ENCODE data around the gene TMX3. TPM values are rescaled to one million over a fixed set of nuclear protein-coding genes. Genes with fewer than 3 reads are reported as not detected.

TMX3 gene
- total RNA-seq, 1 experiment from 2014 or later: 33.3 TPM

GRCh38 chr18:68694316-68694715 is 20.6 kb downstream of the TMX3 start (continued):
- no peak for TF ChIP-seq ZNF121 (CRISPR knock-in tag; IDR thresholded peaks at IDR 0.05)
- no peak for TF ChIP-seq ATF3 (CRISPR knock-in tag; conservative IDR thresholded peaks at IDR 0.05)
- TF ChIP-seq, protein P1, sequence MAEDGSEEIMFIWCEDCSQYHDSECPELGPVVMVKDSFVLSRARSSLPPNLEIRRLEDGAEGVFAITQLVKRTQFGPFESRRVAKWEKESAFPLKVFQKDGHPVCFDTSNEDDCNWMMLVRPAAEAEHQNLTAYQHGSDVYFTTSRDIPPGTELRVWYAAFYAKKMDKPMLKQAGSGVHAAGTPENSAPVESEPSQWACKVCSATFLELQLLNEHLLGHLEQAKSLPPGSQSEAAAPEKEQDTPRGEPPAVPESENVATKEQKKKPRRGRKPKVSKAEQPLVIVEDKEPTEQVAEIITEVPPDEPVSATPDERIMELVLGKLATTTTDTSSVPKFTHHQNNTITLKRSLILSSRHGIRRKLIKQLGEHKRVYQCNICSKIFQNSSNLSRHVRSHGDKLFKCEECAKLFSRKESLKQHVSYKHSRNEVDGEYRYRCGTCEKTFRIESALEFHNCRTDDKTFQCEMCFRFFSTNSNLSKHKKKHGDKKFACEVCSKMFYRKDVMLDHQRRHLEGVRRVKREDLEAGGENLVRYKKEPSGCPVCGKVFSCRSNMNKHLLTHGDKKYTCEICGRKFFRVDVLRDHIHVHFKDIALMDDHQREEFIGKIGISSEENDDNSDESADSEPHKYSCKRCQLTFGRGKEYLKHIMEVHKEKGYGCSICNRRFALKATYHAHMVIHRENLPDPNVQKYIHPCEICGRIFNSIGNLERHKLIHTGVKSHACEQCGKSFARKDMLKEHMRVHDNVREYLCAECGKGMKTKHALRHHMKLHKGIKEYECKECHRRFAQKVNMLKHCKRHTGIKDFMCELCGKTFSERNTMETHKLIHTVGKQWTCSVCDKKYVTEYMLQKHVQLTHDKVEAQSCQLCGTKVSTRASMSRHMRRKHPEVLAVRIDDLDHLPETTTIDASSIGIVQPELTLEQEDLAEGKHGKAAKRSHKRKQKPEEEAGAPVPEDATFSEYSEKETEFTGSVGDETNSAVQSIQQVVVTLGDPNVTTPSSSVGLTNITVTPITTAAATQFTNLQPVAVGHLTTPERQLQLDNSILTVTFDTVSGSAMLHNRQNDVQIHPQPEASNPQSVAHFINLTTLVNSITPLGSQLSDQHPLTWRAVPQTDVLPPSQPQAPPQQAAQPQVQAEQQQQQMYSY (CRISPR knock-in tag; IDR thresholded peaks at IDR 0.05): no peak
- no peak for TF ChIP-seq FOXK1 (CRISPR knock-in tag; IDR thresholded peaks at IDR 0.05)

DNA sequence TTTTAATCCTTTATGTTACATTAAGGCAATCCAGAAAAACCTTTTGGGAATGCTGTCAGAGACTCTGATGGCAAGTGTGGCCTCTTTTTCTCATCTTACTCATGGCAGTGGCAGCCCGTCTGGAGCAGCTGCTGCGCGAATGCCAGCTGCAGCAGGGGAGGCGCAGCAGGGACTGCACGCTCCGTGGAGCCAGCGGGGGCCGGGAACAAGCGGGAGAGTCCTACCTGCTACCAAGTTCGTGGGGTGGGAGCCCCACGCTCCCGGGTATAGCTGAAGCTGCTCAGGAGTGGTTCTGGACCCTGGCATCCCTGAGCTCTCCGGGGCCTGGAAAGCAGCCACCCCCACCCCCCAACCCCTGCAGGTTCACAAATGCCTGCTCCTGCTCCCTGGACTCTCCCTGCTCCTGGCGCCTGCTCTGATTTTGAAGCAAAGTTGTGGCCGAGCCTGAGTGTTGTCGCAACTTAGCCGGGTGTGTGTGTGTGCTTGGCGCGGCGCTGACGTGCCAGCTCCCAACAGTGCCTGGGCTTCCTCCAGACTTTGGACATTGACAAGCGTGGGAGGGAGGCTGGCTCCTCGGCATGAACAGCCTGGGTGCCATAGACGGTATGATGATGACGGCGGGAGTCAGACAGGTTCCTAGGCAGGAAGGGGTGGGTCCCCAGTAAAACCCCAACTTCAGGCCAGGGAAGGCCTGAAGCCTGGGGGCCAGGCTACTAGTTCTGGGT is 21.7 kb downstream of the TMX3 start:
- POLR2A ChIA-PET: no interaction called here
- Mint-ChIP-seq H3K4me1 (no peaks in the 10 kb centered on the region), H3K4me3 (no peak overlapping the region), H3K27ac (no peak overlapping the region), H3K27me3 (ENCODE audit: low read depth) (no peaks in the 10 kb centered on the region), H3K9me3 (no peaks in the 10 kb centered on the region), H3K36me3 (peaks cover 38% of the 10 kb centered on the region)
- no peak for TF ChIP-seq ZNF121 (CRISPR knock-in tag; IDR thresholded peaks at IDR 0.05)
- no peak for TF ChIP-seq NFATC4 (CRISPR knock-in tag; IDR thresholded peaks at IDR 0.05)
- no peak for TF ChIP-seq NFYB (CRISPR knock-in tag; conservative IDR thresholded peaks at IDR 0.05; ENCODE audit: low read depth)
- ATAC-seq (no peak), DNase-seq (ENCODE audit: low spot score) (no peak)
- CTCF ChIA-PET: no interaction called here

DNA sequence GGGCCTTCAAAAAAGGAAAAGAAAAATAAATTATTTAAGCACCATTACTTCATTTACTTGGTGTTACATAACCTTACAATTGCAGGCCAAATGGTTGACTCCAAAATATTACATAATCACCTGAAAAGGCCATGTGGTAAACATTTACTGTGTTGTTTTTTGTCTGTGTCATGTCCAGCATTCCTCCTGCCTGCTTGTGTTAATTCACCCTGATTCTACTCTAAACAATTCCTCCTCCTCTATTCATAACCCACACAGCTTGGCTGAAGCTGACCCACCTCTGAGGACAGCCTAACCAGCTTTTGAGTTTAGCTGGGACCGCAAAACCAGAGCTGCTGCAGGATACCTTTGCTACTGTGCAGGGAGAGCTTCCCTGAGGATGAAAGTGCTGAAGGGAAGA is 35.4 kb downstream of the TMX3 start:
- ChIA-PET CTCF (no interaction called here), POLR2A (no interaction called here)
- H3K27me3 Mint-ChIP-seq (ENCODE audit: low read depth): no peaks in the 10 kb centered on the region
- peaks cover 42% of the 10 kb centered on the region for H3K36me3 Mint-ChIP-seq
- no peak for DNase-seq (ENCODE audit: low spot score)
- H3K27ac Mint-ChIP-seq: no peak overlapping the region
- ATAC-seq: no peak
- no peaks in the 10 kb centered on the region for H3K9me3 Mint-ChIP-seq
- H3K4me3 Mint-ChIP-seq: no peak overlapping the region
- TF ChIP-seq ZNF138 (CRISPR knock-in tag; conservative IDR thresholded peaks at IDR 0.05) (no peak), SP1 (CRISPR knock-in tag; conservative IDR thresholded peaks at IDR 0.05) (no peak), KAT7 (CRISPR knock-in tag; IDR thresholded peaks at IDR 0.05; ENCODE audit: borderline replicate concordance) (no peak), ZNF232 (CRISPR knock-in tag; IDR thresholded peaks at IDR 0.05) (no peak), GABPB1 (CRISPR knock-in tag; IDR thresholded peaks at IDR 0.05) (no peak), MXD4 (CRISPR knock-in tag; IDR thresholded peaks at IDR 0.05; ENCODE audit: borderline replicate concordance) (no peak), ZNF671 (CRISPR knock-in tag; IDR thresholded peaks at IDR 0.05) (no peak), JAZF1 (CRISPR knock-in tag; IDR thresholded peaks at IDR 0.05) (no peak), E2F4 (CRISPR knock-in tag; IDR thresholded peaks at IDR 0.05; ENCODE audit: borderline replicate concordance, low read depth) (no peak)
- TF ChIP-seq, protein P2, sequence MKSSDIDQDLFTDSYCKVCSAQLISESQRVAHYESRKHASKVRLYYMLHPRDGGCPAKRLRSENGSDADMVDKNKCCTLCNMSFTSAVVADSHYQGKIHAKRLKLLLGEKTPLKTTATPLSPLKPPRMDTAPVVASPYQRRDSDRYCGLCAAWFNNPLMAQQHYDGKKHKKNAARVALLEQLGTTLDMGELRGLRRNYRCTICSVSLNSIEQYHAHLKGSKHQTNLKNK (CRISPR knock-in tag; IDR thresholded peaks at IDR 0.05): no peak
- TF ChIP-seq, protein P3, sequence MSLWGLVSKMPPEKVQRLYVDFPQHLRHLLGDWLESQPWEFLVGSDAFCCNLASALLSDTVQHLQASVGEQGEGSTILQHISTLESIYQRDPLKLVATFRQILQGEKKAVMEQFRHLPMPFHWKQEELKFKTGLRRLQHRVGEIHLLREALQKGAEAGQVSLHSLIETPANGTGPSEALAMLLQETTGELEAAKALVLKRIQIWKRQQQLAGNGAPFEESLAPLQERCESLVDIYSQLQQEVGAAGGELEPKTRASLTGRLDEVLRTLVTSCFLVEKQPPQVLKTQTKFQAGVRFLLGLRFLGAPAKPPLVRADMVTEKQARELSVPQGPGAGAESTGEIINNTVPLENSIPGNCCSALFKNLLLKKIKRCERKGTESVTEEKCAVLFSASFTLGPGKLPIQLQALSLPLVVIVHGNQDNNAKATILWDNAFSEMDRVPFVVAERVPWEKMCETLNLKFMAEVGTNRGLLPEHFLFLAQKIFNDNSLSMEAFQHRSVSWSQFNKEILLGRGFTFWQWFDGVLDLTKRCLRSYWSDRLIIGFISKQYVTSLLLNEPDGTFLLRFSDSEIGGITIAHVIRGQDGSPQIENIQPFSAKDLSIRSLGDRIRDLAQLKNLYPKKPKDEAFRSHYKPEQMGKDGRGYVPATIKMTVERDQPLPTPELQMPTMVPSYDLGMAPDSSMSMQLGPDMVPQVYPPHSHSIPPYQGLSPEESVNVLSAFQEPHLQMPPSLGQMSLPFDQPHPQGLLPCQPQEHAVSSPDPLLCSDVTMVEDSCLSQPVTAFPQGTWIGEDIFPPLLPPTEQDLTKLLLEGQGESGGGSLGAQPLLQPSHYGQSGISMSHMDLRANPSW (CRISPR knock-in tag; conservative IDR thresholded peaks at IDR 0.05; ENCODE audit: low read depth): no peak
- TF ChIP-seq, protein P4, sequence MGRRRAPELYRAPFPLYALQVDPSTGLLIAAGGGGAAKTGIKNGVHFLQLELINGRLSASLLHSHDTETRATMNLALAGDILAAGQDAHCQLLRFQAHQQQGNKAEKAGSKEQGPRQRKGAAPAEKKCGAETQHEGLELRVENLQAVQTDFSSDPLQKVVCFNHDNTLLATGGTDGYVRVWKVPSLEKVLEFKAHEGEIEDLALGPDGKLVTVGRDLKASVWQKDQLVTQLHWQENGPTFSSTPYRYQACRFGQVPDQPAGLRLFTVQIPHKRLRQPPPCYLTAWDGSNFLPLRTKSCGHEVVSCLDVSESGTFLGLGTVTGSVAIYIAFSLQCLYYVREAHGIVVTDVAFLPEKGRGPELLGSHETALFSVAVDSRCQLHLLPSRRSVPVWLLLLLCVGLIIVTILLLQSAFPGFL (CRISPR knock-in tag; IDR thresholded peaks at IDR 0.05; ENCODE audit: borderline replicate concordance): no peak
- H3K4me1 Mint-ChIP-seq: no peaks in the 10 kb centered on the region
